GM12874 (cell line): ENCODE data around the gene TRIM8.

ENCODE experiments used
- TF ChIP-seq, protein P1 (sequence below): IDR thresholded peaks from 2 replicates; pipeline ENCODE4 v1.5.1; 2011; ENCODE audit warnings: low read depth, mild to moderate bottlenecking, control low read depth, low read length, moderate library complexity; ENCODE audit not compliant: insufficient read depth

The TRIM8 gene

DNA sequence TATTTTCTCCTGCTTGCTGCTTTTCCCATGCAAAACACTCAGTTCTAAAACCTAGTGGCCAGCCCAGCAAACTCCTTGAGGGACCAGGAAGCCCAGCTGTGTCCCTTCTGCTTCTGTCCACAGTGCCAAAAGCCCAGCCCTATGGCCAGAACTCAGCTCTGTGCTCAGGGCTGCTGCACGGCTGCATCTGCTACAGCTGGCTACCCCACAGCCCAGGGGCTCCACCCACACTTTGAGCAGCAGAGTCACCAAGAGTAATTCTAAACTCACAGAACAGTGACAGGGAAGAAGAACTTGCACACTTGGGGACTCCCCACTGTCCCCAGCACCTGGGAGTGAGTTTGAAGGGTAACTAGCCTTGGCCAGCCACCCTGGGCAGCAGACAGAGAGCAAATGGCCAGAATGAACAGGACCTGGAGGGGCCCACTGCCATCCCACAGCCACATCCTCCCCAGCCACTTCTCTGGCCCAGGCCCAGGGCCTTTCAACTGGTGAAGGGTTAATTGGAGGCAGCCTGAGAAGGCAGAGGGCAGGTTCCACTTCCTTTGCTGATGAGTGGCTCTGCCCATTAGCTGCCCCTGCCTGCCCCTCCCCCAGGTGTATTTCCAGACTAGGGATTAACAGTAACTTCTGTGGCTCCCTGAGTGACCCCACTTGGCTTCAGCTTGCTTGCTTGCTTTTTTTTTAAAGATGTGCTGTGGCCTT is 28.1 kb upstream of the TRIM8 start:
- TF ChIP-seq, protein P1, sequence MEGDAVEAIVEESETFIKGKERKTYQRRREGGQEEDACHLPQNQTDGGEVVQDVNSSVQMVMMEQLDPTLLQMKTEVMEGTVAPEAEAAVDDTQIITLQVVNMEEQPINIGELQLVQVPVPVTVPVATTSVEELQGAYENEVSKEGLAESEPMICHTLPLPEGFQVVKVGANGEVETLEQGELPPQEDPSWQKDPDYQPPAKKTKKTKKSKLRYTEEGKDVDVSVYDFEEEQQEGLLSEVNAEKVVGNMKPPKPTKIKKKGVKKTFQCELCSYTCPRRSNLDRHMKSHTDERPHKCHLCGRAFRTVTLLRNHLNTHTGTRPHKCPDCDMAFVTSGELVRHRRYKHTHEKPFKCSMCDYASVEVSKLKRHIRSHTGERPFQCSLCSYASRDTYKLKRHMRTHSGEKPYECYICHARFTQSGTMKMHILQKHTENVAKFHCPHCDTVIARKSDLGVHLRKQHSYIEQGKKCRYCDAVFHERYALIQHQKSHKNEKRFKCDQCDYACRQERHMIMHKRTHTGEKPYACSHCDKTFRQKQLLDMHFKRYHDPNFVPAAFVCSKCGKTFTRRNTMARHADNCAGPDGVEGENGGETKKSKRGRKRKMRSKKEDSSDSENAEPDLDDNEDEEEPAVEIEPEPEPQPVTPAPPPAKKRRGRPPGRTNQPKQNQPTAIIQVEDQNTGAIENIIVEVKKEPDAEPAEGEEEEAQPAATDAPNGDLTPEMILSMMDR, result no peak

DNA sequence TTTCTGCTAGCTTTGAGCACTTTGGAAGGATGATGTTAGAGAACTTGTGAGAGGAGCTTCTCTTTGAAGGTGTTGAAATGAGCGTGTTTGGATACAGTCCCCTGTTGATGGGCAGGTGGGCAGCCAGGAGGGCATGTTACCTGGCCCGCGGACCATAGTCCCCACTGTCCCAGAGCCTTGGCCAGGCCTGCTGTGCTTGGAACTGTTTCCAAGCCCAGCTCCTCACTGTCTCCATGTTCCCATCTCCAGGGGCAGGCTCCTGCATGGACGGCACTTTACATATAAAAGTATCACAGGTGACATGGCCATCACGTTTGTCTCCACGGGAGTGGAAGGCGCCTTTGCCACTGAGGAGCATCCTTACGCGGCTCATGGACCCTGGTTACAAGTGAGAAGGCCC is 27.2 kb upstream of the TRIM8 start:
- TF ChIP-seq, protein P1, result no peak

DNA sequence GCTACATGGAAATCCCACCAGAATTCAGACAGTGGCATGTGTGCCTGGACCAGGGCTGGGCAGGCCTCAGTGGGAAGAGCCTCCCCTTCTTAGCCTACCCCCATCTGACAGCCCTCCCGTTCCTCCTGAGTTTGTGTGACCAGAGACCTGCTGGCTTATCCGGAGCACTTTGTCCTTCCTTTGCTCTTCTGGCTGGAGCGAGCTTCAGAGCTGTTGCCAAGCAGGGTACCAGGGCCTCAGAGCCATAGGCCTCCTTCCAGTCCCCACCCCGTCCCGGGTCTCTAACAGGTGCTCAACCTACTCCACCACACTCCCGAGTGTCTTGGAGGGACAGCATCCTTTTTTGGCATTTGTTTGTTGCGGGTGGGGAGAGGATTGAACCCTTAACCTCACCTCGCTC is 26.5 kb upstream of the TRIM8 start:
- TF ChIP-seq, protein P1, result no peak

DNA sequence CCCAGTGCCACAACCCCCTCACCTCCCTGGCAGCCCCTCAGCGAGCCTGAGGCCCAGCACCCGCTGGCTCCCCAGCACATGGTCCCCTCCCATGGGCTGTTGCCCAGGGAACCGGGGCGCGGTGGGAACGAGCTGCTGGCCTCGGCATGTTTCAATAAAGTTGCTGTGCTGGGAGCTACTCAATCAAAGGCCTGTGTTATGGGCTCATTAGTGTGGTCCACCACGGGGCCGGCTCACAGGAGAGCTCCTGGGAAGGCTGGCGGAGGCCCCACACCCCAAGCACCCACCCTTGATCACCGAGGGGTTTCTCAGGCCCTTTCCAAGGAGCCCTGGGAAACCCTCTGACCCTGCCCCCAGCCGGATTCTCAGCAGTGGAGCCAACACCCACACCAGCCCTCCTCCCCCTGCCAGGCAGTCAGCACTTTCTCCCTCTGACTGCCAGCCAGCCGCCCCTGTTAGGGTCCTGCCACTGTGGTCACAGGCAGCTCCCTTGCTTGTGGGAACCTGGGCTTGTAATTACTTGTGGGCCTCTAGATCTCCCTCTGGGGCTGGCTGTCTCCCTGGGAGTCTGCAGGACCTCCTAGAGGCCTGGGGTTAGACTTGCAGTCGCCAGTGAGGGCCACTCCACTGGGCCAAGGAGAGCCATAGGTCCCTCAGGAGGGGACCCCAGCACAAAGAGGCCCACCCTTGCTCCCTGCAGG is 24.8 kb upstream of the TRIM8 start:
- TF ChIP-seq, protein P1, result no peak

- TF ChIP-seq, protein P1, result no peak
Measured at GRCh38 chr10:102620138-102620590, 24.1 kb upstream of the TRIM8 start.

GRCh38 chr10:102620591-102621442 is 23.5 kb upstream of the TRIM8 start:
- TF ChIP-seq, protein P1, result no peak

DNA sequence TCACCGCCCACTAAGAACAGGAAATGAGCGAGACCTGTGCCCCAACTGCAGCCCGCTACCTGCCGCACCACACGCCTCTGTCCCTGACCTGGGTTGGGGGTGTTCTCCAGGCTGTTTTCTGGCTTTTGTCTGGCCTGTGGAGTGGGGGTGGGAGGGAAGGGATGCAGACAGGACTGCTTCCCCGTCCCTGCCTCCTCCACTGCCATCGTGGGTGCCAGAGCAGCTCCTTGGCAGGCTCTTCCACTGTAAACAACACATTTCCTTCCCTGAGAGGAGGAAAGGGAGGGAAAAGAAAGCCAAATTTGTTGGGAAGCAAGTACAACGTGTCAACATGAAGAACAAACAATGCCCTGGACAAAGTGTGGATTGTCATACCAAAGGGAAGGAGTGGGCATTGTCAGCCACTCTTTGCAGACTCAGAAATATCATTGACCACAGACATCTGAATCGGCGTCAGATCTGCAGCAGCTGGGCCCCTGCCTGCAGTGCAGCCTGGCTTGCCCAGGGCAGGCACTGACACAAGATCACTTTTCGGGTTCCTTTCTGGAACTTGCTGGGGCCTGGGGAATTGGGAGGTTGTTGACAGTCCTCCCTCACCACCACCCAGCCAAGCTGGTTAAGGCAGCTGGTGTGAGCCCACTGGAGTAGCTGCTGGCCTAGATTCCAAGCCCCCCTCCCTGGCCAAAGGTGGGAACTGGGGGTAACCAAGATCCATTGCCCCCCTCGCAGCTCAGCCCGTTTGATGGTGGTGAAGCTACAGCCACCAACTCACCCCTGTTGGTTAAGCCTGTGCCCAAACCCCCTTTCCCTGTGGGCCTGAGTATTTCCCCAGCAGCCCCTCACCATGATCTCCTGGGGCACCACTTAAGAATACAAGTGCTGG is 22.6 kb upstream of the TRIM8 start:
- TF ChIP-seq, protein P1, result no peak
